GM12875 (cell line): ENCODE measurements around the gene PADI1.

ENCODE experiments used
- H3K4me3 ChIP-seq: one replicate; pipeline ENCODE4 v1.5.1; 2011; ENCODE audit warnings: low read depth, low read length, control low read depth
- CTCF ChIP-seq: IDR thresholded peaks from 2 replicates; pipeline ENCODE4 v1.5.1; 2011; ENCODE audit warnings: low read depth, mild to moderate bottlenecking, control low read depth, inconsistent platforms, low read length, moderate library complexity, borderline replicate concordance; ENCODE audit not compliant: insufficient read depth

The PADI1 gene

DNA sequence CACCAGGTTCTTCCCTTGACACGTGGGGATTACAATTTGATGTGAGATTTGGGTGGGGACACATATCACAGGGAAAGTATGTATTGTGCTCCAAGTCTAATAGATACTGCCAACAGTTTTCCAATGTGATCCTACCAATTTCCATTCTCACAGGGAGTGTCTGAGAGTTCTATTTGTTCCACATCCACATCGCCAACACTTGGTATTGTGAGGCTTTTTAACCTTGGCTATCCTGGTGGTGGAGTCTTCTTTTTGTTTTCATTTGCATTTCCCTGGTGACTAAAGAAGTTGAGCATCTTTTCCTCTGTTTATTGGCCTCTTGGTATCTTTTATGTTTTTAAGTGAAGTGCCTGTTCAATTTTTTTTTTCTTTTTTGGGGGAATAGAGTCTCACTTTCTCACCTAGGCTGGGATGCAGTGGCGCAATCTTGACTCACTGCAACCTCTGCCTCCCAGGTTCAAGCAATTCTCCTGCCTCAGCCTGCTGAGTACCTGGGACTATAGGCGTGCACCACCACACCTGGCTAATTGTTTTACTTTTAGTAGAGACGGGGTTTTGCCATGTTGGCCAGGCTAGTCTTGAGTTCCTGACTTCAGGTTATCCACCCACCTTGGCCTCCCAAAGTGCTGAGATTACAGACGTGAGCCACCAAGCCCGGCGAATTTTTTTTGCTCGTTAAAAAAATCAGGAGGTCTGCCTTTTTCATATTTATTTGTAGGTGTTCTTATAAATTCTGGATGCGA is 15.9 kb upstream of the PADI1 start:
- TF ChIP-seq CTCF: no peak
- H3K4me3 ChIP-seq: no peak overlapping the region

GRCh38 chr1:17189632-17189990 is 15.3 kb upstream of the PADI1 start:
- TF ChIP-seq CTCF: no peak

DNA sequence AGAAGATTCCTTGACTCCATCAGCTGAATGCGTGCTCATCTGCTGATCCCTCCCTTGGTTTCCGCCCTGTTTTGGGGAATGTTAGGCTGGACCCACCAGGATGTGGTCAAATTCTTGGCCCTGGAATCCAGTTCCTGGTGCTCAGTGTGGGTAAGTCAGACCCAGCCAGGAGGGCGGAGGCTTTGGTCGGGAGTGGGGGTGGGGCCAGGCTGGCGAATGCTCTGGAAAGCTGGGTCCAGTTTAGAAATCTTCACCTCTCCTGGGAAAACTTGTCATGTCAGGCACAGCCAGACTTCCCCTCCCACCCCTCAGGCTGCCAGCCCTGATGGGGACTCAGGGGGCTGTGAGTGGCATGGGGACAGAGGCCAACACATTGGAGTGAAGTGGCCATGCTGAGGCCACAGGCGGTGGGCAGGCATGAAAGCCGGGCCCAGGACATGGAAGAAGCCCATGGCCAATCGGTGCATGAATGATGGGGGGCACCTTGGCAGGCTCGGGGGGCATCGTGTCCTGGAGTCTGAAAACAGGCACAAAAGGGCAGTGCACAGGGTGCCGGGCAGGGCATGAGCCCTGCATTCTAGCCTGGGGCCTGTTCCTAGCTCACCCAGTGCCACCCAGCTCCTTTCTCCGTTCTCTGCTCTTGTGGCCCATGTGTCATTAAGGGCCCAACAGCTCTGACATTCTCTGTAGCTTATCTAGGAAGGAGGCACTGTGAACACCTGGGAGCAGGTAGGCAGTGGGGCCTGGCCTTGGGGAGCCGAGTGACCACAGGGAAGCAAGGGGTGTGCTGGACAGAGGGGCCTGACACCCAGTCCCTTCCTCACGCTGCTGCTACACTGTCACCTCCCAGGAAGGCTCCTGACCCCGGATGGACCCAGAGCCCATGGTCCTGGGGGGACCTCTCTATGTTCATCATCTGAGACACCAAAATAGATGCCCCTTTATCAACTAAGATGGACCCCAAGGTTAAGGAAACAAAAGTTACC is 14.6 kb upstream of the PADI1 start:
- H3K4me3 ChIP-seq: no peak overlapping the region
- TF ChIP-seq CTCF: no peak

More at GRCh38 chr1:17189632-17189990, 15.3 kb upstream of the PADI1 start:
- H3K4me3 ChIP-seq: no peak overlapping the region

GRCh38 chr1:17191990-17192242 is 13.0 kb upstream of the PADI1 start:
- TF ChIP-seq CTCF: no peak

DNA sequence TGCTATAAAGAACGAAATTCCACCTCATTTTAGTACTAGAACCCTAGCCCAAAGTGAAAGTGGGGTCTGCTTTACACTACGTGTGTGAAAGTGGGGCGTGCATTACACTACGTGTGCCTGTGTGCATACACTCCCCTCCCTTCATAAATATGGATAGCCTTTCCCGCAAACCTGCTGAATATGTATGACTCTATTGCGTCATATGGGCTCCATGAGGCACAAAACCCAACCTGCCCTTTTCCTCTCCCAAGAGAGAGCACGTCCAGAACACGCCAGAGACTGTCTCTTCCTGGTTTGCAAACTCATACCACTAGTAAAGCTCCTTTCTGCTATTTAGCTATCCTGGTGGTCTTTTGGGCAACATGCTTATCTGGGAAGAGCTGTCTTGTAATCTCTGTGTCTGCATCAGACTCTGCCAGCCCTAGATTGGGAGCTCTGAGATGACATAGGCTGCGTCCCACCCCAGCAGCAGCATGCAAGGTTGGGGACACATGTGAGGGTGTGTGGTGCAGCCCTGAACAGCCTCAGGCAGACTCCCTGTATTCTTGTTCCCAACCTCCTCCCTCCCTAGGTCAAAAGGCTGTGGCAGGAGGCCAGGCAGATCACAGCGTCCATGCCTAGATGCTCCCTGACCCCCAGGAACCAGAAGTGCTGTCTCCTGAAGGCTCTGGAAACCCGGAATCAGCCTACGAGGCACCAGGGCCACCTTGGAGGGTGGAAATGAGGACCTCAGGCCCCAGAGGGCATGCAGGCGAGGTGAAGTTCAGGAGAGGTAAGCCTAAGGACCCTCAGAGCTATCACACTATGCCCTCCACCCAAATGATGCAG is 12.3 kb upstream of the PADI1 start:
- no peak overlapping the region for H3K4me3 ChIP-seq
- no peak for TF ChIP-seq CTCF

More at GRCh38 chr1:17191990-17192242, 13.0 kb upstream of the PADI1 start:
- no peak overlapping the region for H3K4me3 ChIP-seq

- H3K4me3 ChIP-seq: no peak overlapping the region
- no peak for TF ChIP-seq CTCF
Observed at GRCh38 chr1:17193222-17194132, 11.5 kb upstream of the PADI1 start.
